Measurements from ENCODE around the gene PBX3. TPM values are rescaled to one million over a fixed set of nuclear protein-coding genes. Genes with fewer than 3 reads are reported as not detected.

PBX3 gene
- polyA plus RNA-seq, 1 donor (not counting 4 experiments of a cell fraction or from before 2014, with no cell fraction given): 26.3 TPM

DNA sequence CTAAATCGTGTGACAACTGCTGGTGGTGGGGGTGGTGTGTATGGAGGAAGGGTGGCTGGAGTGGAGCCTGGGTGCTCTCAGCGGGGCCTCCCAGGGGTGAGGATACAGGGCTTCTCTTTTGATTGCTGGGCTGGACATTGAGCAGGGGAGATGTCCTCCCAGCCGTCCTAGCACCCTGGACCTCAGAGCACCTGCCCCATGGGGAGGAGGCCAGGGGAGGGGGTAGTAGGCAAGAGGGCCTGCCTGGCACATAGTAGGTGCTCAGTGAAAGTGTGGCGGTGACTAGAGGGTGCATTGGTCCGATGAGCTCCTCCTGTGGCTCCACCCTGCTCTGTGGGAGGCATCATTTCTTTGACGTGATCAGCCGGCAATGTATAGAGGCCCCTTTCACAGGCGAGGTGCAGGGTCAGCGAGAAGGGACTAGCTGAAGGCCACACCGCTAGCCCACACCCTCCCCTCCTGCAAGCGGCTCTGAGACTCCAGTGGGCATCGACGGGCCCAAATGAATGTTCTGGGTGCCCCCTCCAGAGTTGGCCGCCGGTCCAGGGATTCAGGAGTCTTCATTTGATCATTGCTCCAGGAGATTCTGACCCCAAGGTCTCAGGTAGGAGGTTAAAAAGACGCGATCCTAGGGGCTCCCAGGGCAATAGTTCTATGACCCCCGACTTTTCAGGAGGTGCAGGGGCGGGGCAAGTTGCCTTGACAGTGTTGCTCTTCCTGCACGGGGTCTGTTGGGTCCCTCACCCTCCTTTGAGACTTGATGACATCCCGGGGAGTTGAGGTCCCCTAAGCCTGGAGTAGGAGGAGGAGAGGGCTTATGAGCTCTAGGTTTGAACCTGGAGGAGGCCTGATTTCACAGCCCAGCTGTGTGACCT lies 255.5 kb downstream of the PBX3 start:
- H3K4me3 ChIP-seq (ENCODE audit: control insufficient read depth in 2 of 3, extremely low read depth in 1 of 3, insufficient read depth in 2 of 3, low read depth in 1 of 3, low read length in 3 of 3): no peak overlapping the region
- dilution Hi-C loops (cut with MboI; ENCODE audit: extremely low pct_ligation_motif_present, low sequenced_read_pairs): no loop called here
- H3K9me3 ChIP-seq (ENCODE audit: control insufficient read depth, low read depth, low read length): peaks cover 1% of the 10 kb centered on the region
- H3K4me2 ChIP-seq (ENCODE audit: control insufficient read depth, extremely low read depth, insufficient read depth, low read depth, low read length): no peak overlapping the region
- H3K27me3 ChIP-seq (ENCODE audit: control insufficient read depth, extremely low read depth, insufficient read depth, low read length): peaks cover 2% of the 10 kb centered on the region
- H4K20me1 ChIP-seq (ENCODE audit: control insufficient read depth, extremely low read depth, insufficient read depth, low read length): no peaks in the 10 kb centered on the region
- no peak overlapping the region for H3K27ac ChIP-seq (ENCODE audit: control insufficient read depth, insufficient read depth, low read length)
- H3K4me1 ChIP-seq (ENCODE audit: control insufficient read depth, extremely low read depth, insufficient read depth, low read length): no peaks in the 10 kb centered on the region
- no peaks in the 10 kb centered on the region for H3K79me2 ChIP-seq (ENCODE audit: control insufficient read depth, insufficient read depth, low read length)
- H3K9me1 ChIP-seq (ENCODE audit: control insufficient read depth, extremely low read depth, insufficient read depth, low read length): no peaks in the 10 kb centered on the region
- no peak overlapping the region for H3K9ac ChIP-seq (ENCODE audit: control insufficient read depth, extremely low read depth, insufficient read depth, low read length)
- FAIRE-seq: no peak
- DNase-seq (ENCODE audit: low read depth, low spot score): no peak
- H2AFZ ChIP-seq (ENCODE audit: control insufficient read depth, low read length): no peak overlapping the region
- H3K36me3 ChIP-seq (ENCODE audit: control insufficient read depth in 2 of 2, extremely low read depth in 1 of 2, insufficient read depth in 2 of 2, low read length in 2 of 2): no peaks in the 10 kb centered on the region
- TF ChIP-seq EZH2 (IDR thresholded peaks at IDR 0.05; ENCODE audit: low read length): no peak
- TF ChIP-seq, protein P1, sequence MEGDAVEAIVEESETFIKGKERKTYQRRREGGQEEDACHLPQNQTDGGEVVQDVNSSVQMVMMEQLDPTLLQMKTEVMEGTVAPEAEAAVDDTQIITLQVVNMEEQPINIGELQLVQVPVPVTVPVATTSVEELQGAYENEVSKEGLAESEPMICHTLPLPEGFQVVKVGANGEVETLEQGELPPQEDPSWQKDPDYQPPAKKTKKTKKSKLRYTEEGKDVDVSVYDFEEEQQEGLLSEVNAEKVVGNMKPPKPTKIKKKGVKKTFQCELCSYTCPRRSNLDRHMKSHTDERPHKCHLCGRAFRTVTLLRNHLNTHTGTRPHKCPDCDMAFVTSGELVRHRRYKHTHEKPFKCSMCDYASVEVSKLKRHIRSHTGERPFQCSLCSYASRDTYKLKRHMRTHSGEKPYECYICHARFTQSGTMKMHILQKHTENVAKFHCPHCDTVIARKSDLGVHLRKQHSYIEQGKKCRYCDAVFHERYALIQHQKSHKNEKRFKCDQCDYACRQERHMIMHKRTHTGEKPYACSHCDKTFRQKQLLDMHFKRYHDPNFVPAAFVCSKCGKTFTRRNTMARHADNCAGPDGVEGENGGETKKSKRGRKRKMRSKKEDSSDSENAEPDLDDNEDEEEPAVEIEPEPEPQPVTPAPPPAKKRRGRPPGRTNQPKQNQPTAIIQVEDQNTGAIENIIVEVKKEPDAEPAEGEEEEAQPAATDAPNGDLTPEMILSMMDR (optimal IDR thresholded peaks at IDR 0.05 in 1 of 3, IDR thresholded peaks at IDR 0.05 in 1 of 3, conservative IDR thresholded peaks at IDR 0.05 in 1 of 3; ENCODE audit: extremely low read depth in 1 of 3, insufficient read depth in 2 of 3, low read length in 3 of 3): no peak

DNA sequence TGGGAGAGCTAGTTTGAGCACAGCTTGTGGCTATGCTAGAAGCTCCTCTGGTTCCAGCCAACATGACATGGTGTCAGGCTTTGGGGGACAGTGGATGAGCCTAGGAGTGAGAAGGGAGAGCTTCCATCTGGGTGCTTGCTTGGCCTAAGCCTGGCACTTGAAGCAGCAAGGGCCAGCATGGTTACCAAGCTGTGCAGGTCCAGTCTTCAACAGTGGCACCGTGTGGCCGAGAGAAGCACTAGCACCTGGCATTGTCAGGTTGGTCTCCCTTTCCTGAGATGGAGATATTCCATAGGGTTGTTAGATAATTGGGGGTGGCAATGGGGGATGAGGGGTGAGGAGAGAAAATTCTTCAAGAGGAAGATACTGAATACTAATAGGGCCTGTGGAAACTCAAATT lies 261.9 kb downstream of the PBX3 start:
- H3K27me3 ChIP-seq (ENCODE audit: control insufficient read depth, extremely low read depth, insufficient read depth, low read length): no peaks in the 10 kb centered on the region
- H3K4me2 ChIP-seq (ENCODE audit: control insufficient read depth, extremely low read depth, insufficient read depth, low read depth, low read length): no peak overlapping the region
- FAIRE-seq: no peak
- DNase-seq (ENCODE audit: low read depth, low spot score): no peak
- H3K9me3 ChIP-seq (ENCODE audit: control insufficient read depth, low read depth, low read length): peaks cover 12% of the 10 kb centered on the region
- no peaks in the 10 kb centered on the region for H3K36me3 ChIP-seq (ENCODE audit: control insufficient read depth in 2 of 2, extremely low read depth in 1 of 2, insufficient read depth in 2 of 2, low read length in 2 of 2)
- dilution Hi-C loops (cut with MboI; ENCODE audit: extremely low pct_ligation_motif_present, low sequenced_read_pairs): no loop called here
- no peaks in the 10 kb centered on the region for H3K79me2 ChIP-seq (ENCODE audit: control insufficient read depth, insufficient read depth, low read length)
- no peak overlapping the region for H2AFZ ChIP-seq (ENCODE audit: control insufficient read depth, low read length)
- no peak overlapping the region for H3K4me3 ChIP-seq (ENCODE audit: control insufficient read depth in 2 of 3, extremely low read depth in 1 of 3, insufficient read depth in 2 of 3, low read depth in 1 of 3, low read length in 3 of 3)
- TF ChIP-seq, protein P1 (optimal IDR thresholded peaks at IDR 0.05 in 1 of 3, IDR thresholded peaks at IDR 0.05 in 1 of 3, conservative IDR thresholded peaks at IDR 0.05 in 1 of 3; ENCODE audit: extremely low read depth in 1 of 3, insufficient read depth in 2 of 3, low read length in 3 of 3): peak; percentile 41 to 60 (median 50)
- TF ChIP-seq EZH2 (IDR thresholded peaks at IDR 0.05; ENCODE audit: low read length): no peak
- no peaks in the 10 kb centered on the region for H3K9me1 ChIP-seq (ENCODE audit: control insufficient read depth, extremely low read depth, insufficient read depth, low read length)
- no peak overlapping the region for H3K27ac ChIP-seq (ENCODE audit: control insufficient read depth, insufficient read depth, low read length)
- no peaks in the 10 kb centered on the region for H3K4me1 ChIP-seq (ENCODE audit: control insufficient read depth, extremely low read depth, insufficient read depth, low read length)
- H4K20me1 ChIP-seq (ENCODE audit: control insufficient read depth, extremely low read depth, insufficient read depth, low read length): no peaks in the 10 kb centered on the region
- no peak overlapping the region for H3K9ac ChIP-seq (ENCODE audit: control insufficient read depth, extremely low read depth, insufficient read depth, low read length)
